H1 (cell line): ENCODE measurements around the gene MRPL40. TPM values are rescaled to one million over a fixed set of nuclear protein-coding genes. Genes with fewer than 3 reads are reported as not detected.

ENCODE experiments used
- CHD7 ChIP-seq: fragments of 300-600 bp; sonication (generic); IDR thresholded peaks from 2 replicates; pipeline ENCODE4 v1.7.1; 2012; ENCODE audit warnings: low read length, moderate library complexity, mild to moderate bottlenecking, inconsistent platforms; ENCODE audit not compliant: insufficient replicate concordance
- KDM1A ChIP-seq: fragments of 200-600, 300-600 bp; sonication (generic); IDR thresholded peaks from 2 replicates; pipeline ENCODE4 v1.7.1; 2016; ENCODE audit warnings: mild to moderate bottlenecking, low read length, borderline replicate concordance
- POU5F1 ChIP-seq: IDR thresholded peaks from 2 replicates; pipeline ENCODE4 v1.6.1; 2011; ENCODE audit warnings: low read depth, mild to moderate bottlenecking, low read length, moderate library complexity
- polyA plus RNA-seq, 7 experiments: library from polyadenylated mRNA; depleted of rRNA in 3 of 7; stranded (reverse) in 5 of 7; unstranded in 2 of 7; fragments of >200 nt in 5 of 7; fragments of 200-250 nt in 2 of 7; gene quantifications; 1 replicate in 5 of 7; 2 replicates in 1 of 7; 4 replicates in 1 of 7; pipeline versions ENCODE4 v1.2.1 to v1.2.3, GENCODE V29; 2011 to 2013; ENCODE audit warnings: missing spikeins in 2 of 7, mixed read lengths in 2 of 7
- total RNA-seq: library from RNA; stranded (reverse); fragmentation: NEBNext Ultra II Directional; extraction: Animal tissue kit (Norgen Biotek cat#: 25700); gene quantifications from 2 replicates; pipeline ENCODE4 v1.2.1, GENCODE V29; 2021

The MRPL40 gene
- total and polyA plus RNA-seq, 2 of the 8 experiments (the other 6 are each of a cell fraction or from before 2014, with no cell fraction given), result 12.4 to 14.5 TPM

- TF ChIP-seq CHD7, result no peak
- no peak for TF ChIP-seq KDM1A
- no peak for TF ChIP-seq POU5F1
Observed at GRCh38 chr22:19430890-19431541, 1.3 kb upstream of the MRPL40 start (continued).
